ENCODE measurements around the gene C3.

Gene C3

GRCh38 chr19:6737284-6737872 is 16.9 kb upstream of the C3 start, which contains the start of gene GPR108:
TSS of gene GPR108 (minus strand) at chr19:6737580. CDS start at chr19:6737576, 4 bp downstream.
- peak; percentile 100 for DNase-seq (ENCODE audit: extremely low read depth, insufficient read length)
- peak within 1 kb of the TSS; percentile 93 for H3K4me3 ChIP-seq (replicated peaks; ENCODE audit: low read depth, low read length)
- peaks cover 9% of the 10 kb centered on the region for H3K36me3 ChIP-seq (ENCODE audit: control insufficient read depth, insufficient read depth, low read length)
- TF ChIP-seq, protein P1, sequence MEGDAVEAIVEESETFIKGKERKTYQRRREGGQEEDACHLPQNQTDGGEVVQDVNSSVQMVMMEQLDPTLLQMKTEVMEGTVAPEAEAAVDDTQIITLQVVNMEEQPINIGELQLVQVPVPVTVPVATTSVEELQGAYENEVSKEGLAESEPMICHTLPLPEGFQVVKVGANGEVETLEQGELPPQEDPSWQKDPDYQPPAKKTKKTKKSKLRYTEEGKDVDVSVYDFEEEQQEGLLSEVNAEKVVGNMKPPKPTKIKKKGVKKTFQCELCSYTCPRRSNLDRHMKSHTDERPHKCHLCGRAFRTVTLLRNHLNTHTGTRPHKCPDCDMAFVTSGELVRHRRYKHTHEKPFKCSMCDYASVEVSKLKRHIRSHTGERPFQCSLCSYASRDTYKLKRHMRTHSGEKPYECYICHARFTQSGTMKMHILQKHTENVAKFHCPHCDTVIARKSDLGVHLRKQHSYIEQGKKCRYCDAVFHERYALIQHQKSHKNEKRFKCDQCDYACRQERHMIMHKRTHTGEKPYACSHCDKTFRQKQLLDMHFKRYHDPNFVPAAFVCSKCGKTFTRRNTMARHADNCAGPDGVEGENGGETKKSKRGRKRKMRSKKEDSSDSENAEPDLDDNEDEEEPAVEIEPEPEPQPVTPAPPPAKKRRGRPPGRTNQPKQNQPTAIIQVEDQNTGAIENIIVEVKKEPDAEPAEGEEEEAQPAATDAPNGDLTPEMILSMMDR (IDR thresholded peaks at IDR 0.05; ENCODE audit: insufficient read depth, low read length, poor library complexity, severe bottlenecking), result no peak
- H3K27me3 ChIP-seq (replicated peaks; ENCODE audit: control insufficient read depth, insufficient read depth, low read length), result no peaks in the 10 kb centered on the region

DNA sequence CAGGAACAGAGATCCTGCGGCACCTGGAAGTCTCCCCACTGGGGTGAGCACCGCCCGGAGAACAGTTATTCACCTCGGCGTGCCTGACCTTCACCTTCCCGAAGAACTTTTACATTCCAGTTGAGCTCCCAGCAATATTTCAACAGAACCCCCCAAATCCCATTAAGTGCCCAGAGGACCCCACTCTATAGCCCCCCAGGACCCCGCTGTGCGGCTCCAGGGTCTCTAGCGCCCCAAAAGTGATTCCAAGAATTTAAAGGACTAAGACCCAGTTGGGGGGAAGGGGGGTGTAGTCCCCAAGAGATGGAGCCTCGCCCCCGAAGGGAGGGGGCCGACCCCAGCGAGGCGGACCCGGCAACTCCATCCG is 16.4 kb upstream of the C3 start:
- no peak for DNase-seq (ENCODE audit: extremely low read depth, insufficient read length)
- peaks cover 12% of the 10 kb centered on the region for H3K36me3 ChIP-seq (ENCODE audit: control insufficient read depth, insufficient read depth, low read length)
- no peaks in the 10 kb centered on the region for H3K27me3 ChIP-seq (replicated peaks; ENCODE audit: control insufficient read depth, insufficient read depth, low read length)
- TF ChIP-seq, protein P1 (IDR thresholded peaks at IDR 0.05; ENCODE audit: insufficient read depth, low read length, poor library complexity, severe bottlenecking), result no peak
- peak overlapping the region; percentile 93 for H3K4me3 ChIP-seq (replicated peaks; ENCODE audit: low read depth, low read length)

GRCh38 chr19:6736169-6736916 is 15.9 kb upstream of the C3 start:
- H3K27me3 ChIP-seq (replicated peaks; ENCODE audit: control insufficient read depth, insufficient read depth, low read length), result no peaks in the 10 kb centered on the region
- TF ChIP-seq, protein P1 (IDR thresholded peaks at IDR 0.05; ENCODE audit: insufficient read depth, low read length, poor library complexity, severe bottlenecking), result peak; percentile 78
- peaks cover 16% of the 10 kb centered on the region for H3K36me3 ChIP-seq (ENCODE audit: control insufficient read depth, insufficient read depth, low read length)
- DNase-seq (ENCODE audit: extremely low read depth, insufficient read length), result peak; percentile 84
- peak overlapping the region; percentile 93 for H3K4me3 ChIP-seq (replicated peaks; ENCODE audit: low read depth, low read length)

GRCh38 chr19:6735181-6735911 is 14.9 kb upstream of the C3 start:
- TF ChIP-seq, protein P1 (IDR thresholded peaks at IDR 0.05; ENCODE audit: insufficient read depth, low read length, poor library complexity, severe bottlenecking), result no peak
- Histone ChIP-seq H3K36me3 (ENCODE audit: control insufficient read depth, insufficient read depth, low read length) (peaks cover 18% of the 10 kb centered on the region), H3K27me3 (replicated peaks; ENCODE audit: control insufficient read depth, insufficient read depth, low read length) (no peaks in the 10 kb centered on the region), H3K4me3 (replicated peaks; ENCODE audit: low read depth, low read length) (peak overlapping the region; percentile 93)
- no peak for DNase-seq (ENCODE audit: extremely low read depth, insufficient read length)

DNA sequence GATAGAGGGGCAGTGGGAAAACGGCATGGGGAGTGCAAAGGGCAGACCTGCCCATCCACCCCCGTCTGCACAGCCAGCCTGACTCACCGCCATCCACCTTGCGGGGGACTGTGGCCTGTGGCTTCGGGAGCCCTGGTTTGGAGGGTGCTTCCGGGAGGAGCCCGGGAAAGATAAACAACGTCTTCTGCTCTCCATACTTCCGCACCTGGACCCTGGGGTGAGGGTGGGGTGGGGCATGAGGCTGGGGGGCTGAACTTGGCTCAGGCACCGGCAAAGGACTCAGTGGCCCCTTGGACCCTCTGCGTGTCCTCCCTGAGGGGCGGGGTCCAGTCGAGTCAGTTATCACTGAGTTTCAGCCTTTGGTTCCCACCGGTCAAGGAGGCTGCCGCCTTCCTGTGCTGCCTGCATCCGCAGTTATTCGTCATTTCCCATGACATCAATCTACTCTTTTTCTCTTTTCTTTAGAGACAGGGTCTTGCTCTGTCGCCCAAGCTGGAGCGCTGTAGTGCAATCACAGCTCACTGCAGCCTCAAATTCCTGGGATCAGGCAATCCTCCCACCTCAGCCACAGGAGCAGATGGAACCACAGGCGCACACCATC is 13.7 kb upstream of the C3 start:
- H3K4me3 ChIP-seq (replicated peaks; ENCODE audit: low read depth, low read length), result no peak overlapping the region
- DNase-seq (ENCODE audit: extremely low read depth, insufficient read length), result no peak
- TF ChIP-seq, protein P1 (IDR thresholded peaks at IDR 0.05; ENCODE audit: insufficient read depth, low read length, poor library complexity, severe bottlenecking), result no peak
- H3K27me3 ChIP-seq (replicated peaks; ENCODE audit: control insufficient read depth, insufficient read depth, low read length), result no peaks in the 10 kb centered on the region
- H3K36me3 ChIP-seq (ENCODE audit: control insufficient read depth, insufficient read depth, low read length), result peaks cover 18% of the 10 kb centered on the region

Measured in GM06990 (cell line).